HCEC 1CT (cell line): ENCODE results near the gene TMA7B.
A peak's percentile ranks its signal among the peaks of the same experiment; 100 is the strongest.

ENCODE experiments used
- DNase-seq: peaks from one replicate; pipeline ENCODE4 v3.0.0-alpha.2; 2017

The TMA7B gene

GRCh38 chr22:39954584-39955055 lies 5.6 kb upstream of the TMA7B start:
- peak; percentile 87 for DNase-seq

GRCh38 chr22:39955675-39956074 lies 4.5 kb upstream of the TMA7B start:
- DNase-seq = peak; percentile 18

- no peak for DNase-seq
Observed at GRCh38 chr22:39956932-39957664, 3.1 kb upstream of the TMA7B start.

GRCh38 chr22:39958009-39958711 lies 2.0 kb upstream of the TMA7B start:
- no peak for DNase-seq

GRCh38 chr22:39958949-39959639 lies 1.1 kb upstream of the TMA7B start:
- DNase-seq = no peak

DNA sequence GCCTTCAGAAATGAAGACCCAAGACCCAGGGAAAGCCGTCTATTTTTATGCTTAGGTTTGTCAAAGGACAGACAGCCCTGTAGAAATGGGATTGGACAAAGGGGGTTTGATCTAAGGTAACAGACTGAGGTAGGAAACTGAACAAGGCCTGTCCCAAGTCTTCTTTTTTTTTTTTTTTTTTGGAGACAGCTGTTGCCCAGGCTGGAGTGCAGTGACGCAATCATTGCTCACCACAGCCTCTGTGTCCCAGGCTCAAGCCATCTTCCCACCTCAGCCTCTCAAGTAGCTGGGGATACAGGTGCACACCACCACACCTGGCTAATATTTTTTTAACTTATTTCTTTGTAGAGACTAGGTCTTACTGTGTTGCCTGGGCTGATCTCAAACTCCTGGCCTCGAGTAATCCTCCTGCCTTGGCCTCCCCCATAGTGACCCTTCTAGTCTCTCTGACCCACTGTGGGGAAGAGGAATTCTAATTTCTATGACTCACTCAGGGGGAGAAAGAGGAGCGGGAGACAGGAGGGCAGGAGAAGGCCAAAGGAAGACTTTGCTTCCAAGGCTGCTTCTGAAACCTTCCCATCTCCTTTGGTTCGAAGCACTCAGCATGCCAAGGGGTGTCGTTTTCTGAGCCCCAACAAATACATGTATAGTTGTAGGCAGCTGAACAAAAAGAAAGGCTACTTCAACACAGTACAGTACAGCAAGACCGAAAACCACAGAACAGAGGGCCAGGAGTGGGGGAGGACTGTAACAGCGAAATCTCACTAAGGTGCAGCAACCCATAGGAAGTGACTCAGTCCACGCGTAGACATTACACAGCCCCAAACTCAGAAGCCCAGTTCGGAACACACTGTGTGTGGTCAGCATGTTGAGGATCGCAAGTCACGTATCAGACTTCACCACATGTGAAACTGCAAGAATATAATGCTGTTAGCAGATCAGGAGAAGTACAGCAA lies 872 bp downstream of the TMA7B start:
- DNase-seq = peak; percentile 98

- no peak for DNase-seq
Observed at GRCh38 chr22:39962071-39962470, 1.9 kb downstream of the TMA7B start.

GRCh38 chr22:39965748-39966147 lies 5.6 kb downstream of the TMA7B start:
- DNase-seq = no peak

GRCh38 chr22:39966470-39966869 lies 6.3 kb downstream of the TMA7B start:
- no peak for DNase-seq

GRCh38 chr22:39967103-39967829 lies 7.1 kb downstream of the TMA7B start:
- DNase-seq = peak; percentile 38

GRCh38 chr22:39967996-39968972 lies 8.1 kb downstream of the TMA7B start:
- no peak for DNase-seq

DNA sequence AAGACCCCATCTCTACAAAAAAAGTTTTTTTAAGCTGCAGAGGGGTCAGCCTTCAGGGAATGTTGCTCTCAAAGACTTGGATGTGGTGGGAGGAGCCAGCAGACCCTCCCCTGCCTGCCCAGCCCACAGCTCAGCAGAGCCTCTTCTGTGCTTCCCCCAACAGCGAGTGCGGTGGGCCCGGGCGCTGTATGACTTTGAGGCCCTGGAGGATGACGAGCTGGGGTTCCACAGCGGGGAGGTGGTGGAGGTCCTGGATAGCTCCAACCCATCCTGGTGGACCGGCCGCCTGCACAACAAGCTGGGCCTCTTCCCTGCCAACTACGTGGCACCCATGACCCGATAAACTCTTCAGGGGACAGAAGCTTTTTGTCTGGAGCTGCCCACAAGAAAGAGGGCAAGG lies 10.5 kb downstream of the TMA7B start:
- no peak for DNase-seq

GRCh38 chr22:39972641-39973040 lies 12.4 kb downstream of the TMA7B start:
- DNase-seq = no peak

DNA sequence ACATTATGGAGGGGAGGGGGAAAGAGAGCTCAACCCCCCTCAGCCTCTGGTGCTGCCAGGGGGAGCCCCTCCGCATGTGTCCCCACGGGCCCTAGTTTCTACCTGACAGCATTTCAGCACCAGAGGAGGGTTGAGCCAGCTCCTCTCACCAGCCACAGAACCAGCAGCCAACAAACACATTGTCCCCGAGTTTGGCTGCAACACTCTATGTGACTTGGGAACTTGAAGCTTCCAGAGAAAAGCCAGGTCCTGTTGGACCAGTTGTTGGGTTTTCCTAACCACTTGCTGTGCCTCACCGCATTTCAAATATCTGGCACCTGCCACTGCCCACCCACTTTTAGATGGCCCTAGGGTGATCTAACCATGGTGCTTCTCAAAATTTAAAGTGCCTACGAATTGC lies 13.5 kb downstream of the TMA7B start:
- DNase-seq = no peak

GRCh38 chr22:39974065-39974464 lies 13.9 kb downstream of the TMA7B start:
- no peak for DNase-seq

DNA sequence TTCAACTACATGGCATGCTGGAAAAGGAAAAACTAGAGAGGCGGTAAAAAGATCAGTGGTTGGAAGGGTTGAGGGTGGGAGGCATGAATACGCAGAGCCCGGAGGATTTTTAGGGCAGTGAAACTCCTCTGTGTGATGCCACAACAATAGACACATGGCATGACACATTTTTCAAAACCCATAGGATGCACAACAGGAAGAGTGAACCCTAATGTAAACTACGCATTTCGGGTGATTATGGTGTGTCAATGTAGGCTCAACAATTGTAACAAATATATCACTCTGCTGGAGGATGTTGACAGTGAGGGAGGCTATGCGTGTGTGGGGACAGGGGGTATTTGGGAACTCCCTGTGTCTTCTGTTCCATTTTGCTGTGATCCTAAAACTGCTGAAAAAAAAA lies 18.9 kb downstream of the TMA7B start:
- no peak for DNase-seq

DNA sequence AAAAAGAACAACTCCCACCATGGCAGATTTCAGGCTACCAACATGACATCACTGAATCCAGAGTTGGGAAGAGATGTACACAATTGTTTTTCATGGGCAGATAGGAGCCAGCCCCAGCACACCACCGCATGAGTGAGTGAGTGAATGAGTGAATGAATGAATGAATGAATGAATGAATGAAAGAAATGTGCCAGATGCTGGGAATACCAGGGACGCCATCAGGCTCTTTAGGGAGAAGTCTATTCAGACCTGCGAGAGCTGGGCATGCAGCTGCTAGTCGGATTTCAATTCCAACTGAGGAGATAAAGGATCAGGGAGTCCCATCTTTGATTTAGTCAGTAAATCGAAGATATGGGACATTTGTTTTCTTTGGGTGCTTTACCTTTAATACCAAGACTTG lies 19.3 kb downstream of the TMA7B start:
- DNase-seq = no peak

DNA sequence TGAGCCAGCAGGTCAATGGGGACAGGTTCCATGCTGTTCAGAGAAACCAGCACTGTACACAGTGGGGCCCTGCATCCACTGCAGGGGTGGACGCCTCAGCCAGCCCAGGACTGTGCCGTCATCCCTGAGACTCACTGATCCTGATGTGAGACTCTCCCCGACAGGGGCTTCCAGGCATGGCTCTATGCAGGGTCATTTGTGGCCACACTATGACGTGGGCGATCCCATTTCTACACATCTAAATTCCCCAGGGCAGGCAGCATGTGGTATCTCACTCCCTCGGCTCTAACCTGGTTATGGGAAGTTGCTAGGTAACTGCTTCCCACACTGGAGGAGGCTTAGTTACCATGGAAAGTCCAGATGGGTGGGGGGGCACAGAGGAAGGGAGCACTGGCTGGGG lies 20.4 kb downstream of the TMA7B start:
- no peak for DNase-seq

DNA sequence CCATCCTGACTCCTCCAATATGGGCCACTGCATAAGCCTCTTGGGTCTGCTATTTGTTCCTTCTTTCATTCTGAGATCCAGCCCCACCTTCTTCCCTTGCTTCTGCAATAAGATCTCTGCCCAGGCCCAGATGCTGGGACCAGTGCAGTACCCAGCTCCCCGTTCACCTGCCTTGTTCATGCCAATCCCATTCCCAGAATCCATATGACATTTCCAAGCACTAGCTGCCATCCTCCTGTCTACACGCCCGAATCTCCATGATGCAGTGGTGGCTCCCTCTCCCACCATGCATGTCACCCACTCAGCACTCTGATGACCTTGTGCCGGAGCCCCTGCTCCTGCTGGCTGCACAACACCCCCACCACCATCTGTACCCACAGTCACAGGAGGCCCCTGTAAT lies 23.1 kb downstream of the TMA7B start:
- DNase-seq = no peak

GRCh38 chr22:39984006-39984405 lies 23.8 kb downstream of the TMA7B start:
- DNase-seq = peak; percentile 23

DNA sequence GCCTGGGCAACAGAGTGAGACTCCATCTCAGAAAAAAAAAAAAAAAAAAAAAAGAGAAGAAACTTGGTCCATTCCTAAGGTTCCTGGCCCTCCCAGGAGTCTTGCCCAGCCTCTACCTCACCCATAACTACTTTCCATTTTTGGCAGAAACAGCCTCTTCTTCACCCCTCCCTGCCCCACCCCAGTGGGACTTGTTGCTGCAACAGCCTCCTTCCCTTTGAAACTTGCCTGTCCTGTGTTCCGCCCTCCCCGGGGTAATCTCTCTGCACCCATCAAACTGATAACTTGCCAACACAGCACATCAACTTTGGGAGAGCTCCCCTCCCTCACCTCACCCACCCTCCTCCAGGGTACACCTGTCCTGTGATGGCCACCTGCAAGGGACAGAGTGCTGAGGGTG lies 24.5 kb downstream of the TMA7B start:
- no peak for DNase-seq
